ENCODE measurements around the gene CCDC69. TPM values are rescaled to one million over a fixed set of nuclear protein-coding genes. Genes with fewer than 3 reads are reported as not detected.

Gene CCDC69
- total and polyA plus RNA-seq, 2 of the 8 experiments (the other 6 are each of a cell fraction or from before 2014, with no cell fraction given), result 8.4 to 10.8 TPM

DNA sequence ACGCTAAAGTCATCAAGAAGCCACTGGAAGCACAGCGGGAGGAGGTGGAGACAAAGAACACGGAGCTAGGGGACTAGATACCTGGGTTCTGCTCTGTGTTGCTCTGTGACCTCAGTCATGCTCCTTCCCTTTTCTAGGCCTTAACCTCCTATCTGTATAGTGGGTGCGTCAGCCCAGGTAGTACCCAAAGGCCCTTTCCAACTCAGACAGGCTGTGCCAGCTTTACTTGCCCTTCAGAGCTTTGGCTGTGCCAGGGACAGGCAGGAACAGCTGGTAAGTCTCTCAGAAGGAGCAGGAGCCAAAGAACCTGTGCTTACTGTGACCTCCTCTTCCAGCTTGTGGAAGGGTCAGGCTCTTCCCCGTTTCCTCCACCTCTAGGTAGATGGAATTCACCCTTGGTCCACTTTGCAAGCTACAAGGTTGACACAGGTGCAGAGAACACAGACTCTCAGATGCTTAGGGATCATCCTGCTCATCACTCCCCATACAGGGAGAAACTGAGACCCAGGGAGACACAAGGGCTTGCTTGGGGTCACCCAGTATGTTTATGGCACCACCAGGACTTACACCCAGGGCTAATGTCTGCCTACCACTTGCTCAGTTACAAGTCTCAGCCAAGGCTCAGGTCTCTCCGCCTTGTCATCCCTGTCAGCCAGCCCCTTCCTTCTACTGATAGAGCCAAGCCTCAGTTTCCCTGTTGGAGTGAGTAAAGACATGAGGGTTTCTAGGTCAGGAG, 1.7 kb downstream of the CCDC69 start (continued):
- TF ChIP-seq, protein P1, sequence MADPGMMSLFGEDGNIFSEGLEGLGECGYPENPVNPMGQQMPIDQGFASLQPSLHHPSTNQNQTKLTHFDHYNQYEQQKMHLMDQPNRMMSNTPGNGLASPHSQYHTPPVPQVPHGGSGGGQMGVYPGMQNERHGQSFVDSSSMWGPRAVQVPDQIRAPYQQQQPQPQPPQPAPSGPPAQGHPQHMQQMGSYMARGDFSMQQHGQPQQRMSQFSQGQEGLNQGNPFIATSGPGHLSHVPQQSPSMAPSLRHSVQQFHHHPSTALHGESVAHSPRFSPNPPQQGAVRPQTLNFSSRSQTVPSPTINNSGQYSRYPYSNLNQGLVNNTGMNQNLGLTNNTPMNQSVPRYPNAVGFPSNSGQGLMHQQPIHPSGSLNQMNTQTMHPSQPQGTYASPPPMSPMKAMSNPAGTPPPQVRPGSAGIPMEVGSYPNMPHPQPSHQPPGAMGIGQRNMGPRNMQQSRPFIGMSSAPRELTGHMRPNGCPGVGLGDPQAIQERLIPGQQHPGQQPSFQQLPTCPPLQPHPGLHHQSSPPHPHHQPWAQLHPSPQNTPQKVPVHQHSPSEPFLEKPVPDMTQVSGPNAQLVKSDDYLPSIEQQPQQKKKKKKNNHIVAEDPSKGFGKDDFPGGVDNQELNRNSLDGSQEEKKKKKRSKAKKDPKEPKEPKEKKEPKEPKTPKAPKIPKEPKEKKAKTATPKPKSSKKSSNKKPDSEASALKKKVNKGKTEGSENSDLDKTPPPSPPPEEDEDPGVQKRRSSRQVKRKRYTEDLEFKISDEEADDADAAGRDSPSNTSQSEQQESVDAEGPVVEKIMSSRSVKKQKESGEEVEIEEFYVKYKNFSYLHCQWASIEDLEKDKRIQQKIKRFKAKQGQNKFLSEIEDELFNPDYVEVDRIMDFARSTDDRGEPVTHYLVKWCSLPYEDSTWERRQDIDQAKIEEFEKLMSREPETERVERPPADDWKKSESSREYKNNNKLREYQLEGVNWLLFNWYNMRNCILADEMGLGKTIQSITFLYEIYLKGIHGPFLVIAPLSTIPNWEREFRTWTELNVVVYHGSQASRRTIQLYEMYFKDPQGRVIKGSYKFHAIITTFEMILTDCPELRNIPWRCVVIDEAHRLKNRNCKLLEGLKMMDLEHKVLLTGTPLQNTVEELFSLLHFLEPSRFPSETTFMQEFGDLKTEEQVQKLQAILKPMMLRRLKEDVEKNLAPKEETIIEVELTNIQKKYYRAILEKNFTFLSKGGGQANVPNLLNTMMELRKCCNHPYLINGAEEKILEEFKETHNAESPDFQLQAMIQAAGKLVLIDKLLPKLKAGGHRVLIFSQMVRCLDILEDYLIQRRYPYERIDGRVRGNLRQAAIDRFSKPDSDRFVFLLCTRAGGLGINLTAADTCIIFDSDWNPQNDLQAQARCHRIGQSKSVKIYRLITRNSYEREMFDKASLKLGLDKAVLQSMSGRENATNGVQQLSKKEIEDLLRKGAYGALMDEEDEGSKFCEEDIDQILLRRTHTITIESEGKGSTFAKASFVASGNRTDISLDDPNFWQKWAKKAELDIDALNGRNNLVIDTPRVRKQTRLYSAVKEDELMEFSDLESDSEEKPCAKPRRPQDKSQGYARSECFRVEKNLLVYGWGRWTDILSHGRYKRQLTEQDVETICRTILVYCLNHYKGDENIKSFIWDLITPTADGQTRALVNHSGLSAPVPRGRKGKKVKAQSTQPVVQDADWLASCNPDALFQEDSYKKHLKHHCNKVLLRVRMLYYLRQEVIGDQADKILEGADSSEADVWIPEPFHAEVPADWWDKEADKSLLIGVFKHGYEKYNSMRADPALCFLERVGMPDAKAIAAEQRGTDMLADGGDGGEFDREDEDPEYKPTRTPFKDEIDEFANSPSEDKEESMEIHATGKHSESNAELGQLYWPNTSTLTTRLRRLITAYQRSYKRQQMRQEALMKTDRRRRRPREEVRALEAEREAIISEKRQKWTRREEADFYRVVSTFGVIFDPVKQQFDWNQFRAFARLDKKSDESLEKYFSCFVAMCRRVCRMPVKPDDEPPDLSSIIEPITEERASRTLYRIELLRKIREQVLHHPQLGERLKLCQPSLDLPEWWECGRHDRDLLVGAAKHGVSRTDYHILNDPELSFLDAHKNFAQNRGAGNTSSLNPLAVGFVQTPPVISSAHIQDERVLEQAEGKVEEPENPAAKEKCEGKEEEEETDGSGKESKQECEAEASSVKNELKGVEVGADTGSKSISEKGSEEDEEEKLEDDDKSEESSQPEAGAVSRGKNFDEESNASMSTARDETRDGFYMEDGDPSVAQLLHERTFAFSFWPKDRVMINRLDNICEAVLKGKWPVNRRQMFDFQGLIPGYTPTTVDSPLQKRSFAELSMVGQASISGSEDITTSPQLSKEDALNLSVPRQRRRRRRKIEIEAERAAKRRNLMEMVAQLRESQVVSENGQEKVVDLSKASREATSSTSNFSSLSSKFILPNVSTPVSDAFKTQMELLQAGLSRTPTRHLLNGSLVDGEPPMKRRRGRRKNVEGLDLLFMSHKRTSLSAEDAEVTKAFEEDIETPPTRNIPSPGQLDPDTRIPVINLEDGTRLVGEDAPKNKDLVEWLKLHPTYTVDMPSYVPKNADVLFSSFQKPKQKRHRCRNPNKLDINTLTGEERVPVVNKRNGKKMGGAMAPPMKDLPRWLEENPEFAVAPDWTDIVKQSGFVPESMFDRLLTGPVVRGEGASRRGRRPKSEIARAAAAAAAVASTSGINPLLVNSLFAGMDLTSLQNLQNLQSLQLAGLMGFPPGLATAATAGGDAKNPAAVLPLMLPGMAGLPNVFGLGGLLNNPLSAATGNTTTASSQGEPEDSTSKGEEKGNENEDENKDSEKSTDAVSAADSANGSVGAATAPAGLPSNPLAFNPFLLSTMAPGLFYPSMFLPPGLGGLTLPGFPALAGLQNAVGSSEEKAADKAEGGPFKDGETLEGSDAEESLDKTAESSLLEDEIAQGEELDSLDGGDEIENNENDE (IDR thresholded peaks at IDR 0.05; ENCODE audit: insufficient replicate concordance, low read length), result no peak
- TF ChIP-seq, protein P2, sequence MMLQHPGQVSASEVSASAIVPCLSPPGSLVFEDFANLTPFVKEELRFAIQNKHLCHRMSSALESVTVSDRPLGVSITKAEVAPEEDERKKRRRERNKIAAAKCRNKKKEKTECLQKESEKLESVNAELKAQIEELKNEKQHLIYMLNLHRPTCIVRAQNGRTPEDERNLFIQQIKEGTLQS (IDR thresholded peaks at IDR 0.05; ENCODE audit: insufficient read depth, low read depth, low read length), result no peak
- TF ChIP-seq SIX5 (IDR thresholded peaks at IDR 0.05; ENCODE audit: low read depth, low read length) (no peak), TAF1 (IDR thresholded peaks at IDR 0.05; ENCODE audit: low read depth, low read length) (no peak), E2F6 (IDR thresholded peaks at IDR 0.05) (no peak), CREB1 (IDR thresholded peaks at IDR 0.05) (no peak)
